NCI-H510A treated with DMSO at 0.1 percent for 48 hours (cell line): ENCODE results near the gene PLXND1.
A peak's percentile ranks its signal among the peaks of the same experiment; 100 is the strongest.
"Not testable (repeated sequence)": the region's sequence is repeated elsewhere in the genome, so short reads cannot be mapped to it uniquely, and the experiment has no call there.

Experiments
- DNase-seq: peaks from one replicate; lab custom pipeline; 2025; lab: John Stamatoyannopoulos, UW

The PLXND1 gene

GRCh38 chr3:129527262-129527661 lies 79.2 kb downstream of the PLXND1 start:
- no peak for DNase-seq

- no peak for DNase-seq
Measured at GRCh38 chr3:129526121-129526900, 80.2 kb downstream of the PLXND1 start.

GRCh38 chr3:129525341-129525968 lies 81.0 kb downstream of the PLXND1 start:
- DNase-seq, result no peak

GRCh38 chr3:129524081-129524480 lies 82.4 kb downstream of the PLXND1 start:
- DNase-seq, result no peak

GRCh38 chr3:129522953-129523352 lies 83.5 kb downstream of the PLXND1 start:
- DNase-seq, result no peak

GRCh38 chr3:129521611-129522010 lies 84.9 kb downstream of the PLXND1 start:
- DNase-seq, result no peak

GRCh38 chr3:129520960-129521359 lies 85.5 kb downstream of the PLXND1 start:
- DNase-seq, result no peak

GRCh38 chr3:129519896-129520715 lies 86.4 kb downstream of the PLXND1 start:
- DNase-seq, result no peak

GRCh38 chr3:129519449-129519848 lies 87.0 kb downstream of the PLXND1 start:
- no peak for DNase-seq

GRCh38 chr3:129518581-129518980 lies 87.9 kb downstream of the PLXND1 start:
- DNase-seq, result no peak

GRCh38 chr3:129518038-129518561 lies 88.4 kb downstream of the PLXND1 start:
- no peak for DNase-seq

GRCh38 chr3:129517516-129517915 lies 89.0 kb downstream of the PLXND1 start:
- DNase-seq, result no peak

GRCh38 chr3:129515821-129516432 lies 90.5 kb downstream of the PLXND1 start:
- DNase-seq, result not testable (repeated sequence)

- DNase-seq, result not testable (repeated sequence)
Measured at GRCh38 chr3:129515108-129515820, 91.2 kb downstream of the PLXND1 start.

GRCh38 chr3:129514563-129514962 lies 91.9 kb downstream of the PLXND1 start:
- DNase-seq, result no peak

- DNase-seq, result no peak
Measured at GRCh38 chr3:129514110-129514509, 92.4 kb downstream of the PLXND1 start.

GRCh38 chr3:129513705-129514104 lies 92.8 kb downstream of the PLXND1 start:
- no peak for DNase-seq

GRCh38 chr3:129512595-129512994 lies 93.9 kb downstream of the PLXND1 start:
- no peak for DNase-seq

GRCh38 chr3:129507181-129507831 lies 99.2 kb downstream of the PLXND1 start:
- DNase-seq, result no peak

GRCh38 chr3:129506231-129506742 lies 100.2 kb downstream of the PLXND1 start:
- DNase-seq, result peak; percentile 75

GRCh38 chr3:129505341-129505740 lies 101.1 kb downstream of the PLXND1 start:
- DNase-seq, result no peak
